K562 (cell line): ENCODE results near the gene LMBR1.

Experiments
- CTCF ChIP-seq, 3 experiments: IDR thresholded peaks in 2 of 3; conservative IDR thresholded peaks in 1 of 3; 2 replicates each; pipeline ENCODE4 v1.5.1; 2011 to 2012; ENCODE audit warnings: low read length in 3 of 3, mild to moderate bottlenecking in 3 of 3, control low read depth in 2 of 3, improper control_type of control experiment in 1 of 3, inconsistent platforms in 1 of 3, low read depth in 1 of 3, mixed read lengths in 1 of 3, moderate library complexity in 1 of 3; ENCODE audit not compliant: insufficient read depth in 2 of 3
- MYC ChIP-seq, 2 experiments: fragments of 250-450 bp in 1 of 2; sonication (Bioruptor Pico) in 1 of 2; IDR thresholded peaks; 2 replicates each; pipeline versions ENCODE4 v1.5.1 to v1.6.1; 2012 to 2021; ENCODE audit warnings: low read depth in 2 of 2, borderline replicate concordance in 1 of 2, improper control_type of control experiment in 1 of 2, low read length in 1 of 2, mild to moderate bottlenecking in 1 of 2, moderate library complexity in 1 of 2
- PATZ1 ChIP-seq: fragments of 250-450 bp; sonication (Bioruptor Pico); IDR thresholded peaks from 2 replicates; pipeline ENCODE4 v1.5.0; 2020; ENCODE audit warnings: mild to moderate bottlenecking, borderline replicate concordance
- ZKSCAN3 ChIP-seq: fragments of 250-450 bp; sonication (Bioruptor Pico); IDR thresholded peaks from 2 replicates; pipeline ENCODE4 v1.4.0; 2020
- ZNF197 ChIP-seq: fragments of 200-800 bp; sonication (Bioruptor generic); IDR thresholded peaks from 2 replicates; pipeline ENCODE4 v1.6.1; 2016; ENCODE audit warnings: low read depth, missing genetic modification characterization, missing compliant biosample characterization
- ZNF512 ChIP-seq: IDR thresholded peaks from 2 replicates; pipeline ENCODE4 v1.6.1; 2016; ENCODE audit warnings: missing genetic modification characterization, missing compliant biosample characterization

- TF ChIP-seq ZNF512 (tag) = no peak
- no peak for TF ChIP-seq ZNF197
- TF ChIP-seq PATZ1 (CRISPR knock-in tag) = no peak
- no peak for TF ChIP-seq CTCF (IDR thresholded peaks at IDR 0.05 in 2 of 3, conservative IDR thresholded peaks at IDR 0.05 in 1 of 3; ENCODE audit: insufficient read depth in 2 of 3, low read depth in 1 of 3, low read length in 3 of 3)
- TF ChIP-seq MYC (IDR thresholded peaks at IDR 0.05; ENCODE audit: low read depth, low read length) = no peak
- TF ChIP-seq MYC (CRISPR knock-in tag; IDR thresholded peaks at IDR 0.05; ENCODE audit: borderline replicate concordance, low read depth) = no peak
- no peak for TF ChIP-seq ZKSCAN3 (CRISPR knock-in tag)
Observed at GRCh38 chr7:156754201-156754600, 138.8 kb downstream of the LMBR1 start.
